Measurements from ENCODE around the gene PHC1.

DNA sequence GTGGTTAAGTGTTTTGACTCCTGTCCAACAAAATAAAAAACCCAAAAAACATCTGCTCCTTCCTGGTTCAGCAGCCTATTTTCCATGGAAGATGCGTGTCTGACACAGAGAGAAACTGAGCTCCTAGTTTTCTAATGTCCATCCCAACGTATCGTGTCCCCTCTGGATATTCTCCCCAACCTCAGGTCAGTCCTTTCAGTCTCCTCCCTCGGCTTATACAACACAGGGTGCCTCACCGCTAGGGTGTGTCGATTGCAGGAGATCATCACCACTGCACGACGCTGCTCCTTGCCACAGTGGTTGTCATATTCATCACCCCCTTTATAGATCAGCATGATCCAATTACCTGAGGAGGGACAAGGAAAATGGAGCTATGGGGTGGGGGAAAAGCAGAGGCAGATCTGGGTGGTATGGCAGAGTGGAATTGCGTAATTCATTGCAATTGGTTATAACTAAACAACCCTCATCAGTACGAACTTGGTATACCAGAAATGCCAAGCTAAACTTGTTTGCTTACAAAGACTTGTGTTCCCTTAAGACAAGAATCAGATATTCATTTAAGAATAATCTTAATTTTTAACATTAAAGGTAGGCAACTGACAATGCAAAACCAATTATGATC lies 29.4 kb downstream of the PHC1 start:
- TF ChIP-seq CTCF (IDR thresholded peaks at IDR 0.05) (no peak), POLR2A (IDR thresholded peaks at IDR 0.05) (no peak)

Measured in testis (tissue), 2 donors.